NB4 (cell line): ENCODE measurements around the gene PLCH1.
A peak's percentile ranks its signal among the peaks of the same experiment; 100 is the strongest.

ENCODE experiments used
- DNase-seq: peaks from one replicate; pipeline ENCODE4 v3.0.0; 2010; ENCODE audit warnings: low read depth
- H3K4me3 ChIP-seq: one replicate; pipeline ENCODE4 v1.5.1; 2011; ENCODE audit warnings: mild to moderate bottlenecking, low read depth, low read length, moderate library complexity
- MAX ChIP-seq: IDR thresholded peaks from 2 replicates; pipeline ENCODE4 v1.6.1; 2011; ENCODE audit warnings: low read depth, low read length
- MYC ChIP-seq: IDR thresholded peaks from 2 replicates; pipeline ENCODE4 v1.6.1; 2011; ENCODE audit warnings: low read depth, low read length
- POLR2A ChIP-seq: IDR thresholded peaks from 2 replicates; pipeline ENCODE4 v1.6.1; 2011; ENCODE audit warnings: mild to moderate bottlenecking; ENCODE audit not compliant: insufficient read length; ENCODE audit errors: extremely low read depth
- TF ChIP-seq, protein P1 (sequence below): IDR thresholded peaks from one replicate; pipeline ENCODE4 v1.5.1; 2012; ENCODE audit warnings: low read depth, low read length

PLCH1 gene

GRCh38 chr3:155556531-155556930 is 188.3 kb downstream of the PLCH1 start:
- no peak overlapping the region for H3K4me3 ChIP-seq
- TF ChIP-seq, protein P1, sequence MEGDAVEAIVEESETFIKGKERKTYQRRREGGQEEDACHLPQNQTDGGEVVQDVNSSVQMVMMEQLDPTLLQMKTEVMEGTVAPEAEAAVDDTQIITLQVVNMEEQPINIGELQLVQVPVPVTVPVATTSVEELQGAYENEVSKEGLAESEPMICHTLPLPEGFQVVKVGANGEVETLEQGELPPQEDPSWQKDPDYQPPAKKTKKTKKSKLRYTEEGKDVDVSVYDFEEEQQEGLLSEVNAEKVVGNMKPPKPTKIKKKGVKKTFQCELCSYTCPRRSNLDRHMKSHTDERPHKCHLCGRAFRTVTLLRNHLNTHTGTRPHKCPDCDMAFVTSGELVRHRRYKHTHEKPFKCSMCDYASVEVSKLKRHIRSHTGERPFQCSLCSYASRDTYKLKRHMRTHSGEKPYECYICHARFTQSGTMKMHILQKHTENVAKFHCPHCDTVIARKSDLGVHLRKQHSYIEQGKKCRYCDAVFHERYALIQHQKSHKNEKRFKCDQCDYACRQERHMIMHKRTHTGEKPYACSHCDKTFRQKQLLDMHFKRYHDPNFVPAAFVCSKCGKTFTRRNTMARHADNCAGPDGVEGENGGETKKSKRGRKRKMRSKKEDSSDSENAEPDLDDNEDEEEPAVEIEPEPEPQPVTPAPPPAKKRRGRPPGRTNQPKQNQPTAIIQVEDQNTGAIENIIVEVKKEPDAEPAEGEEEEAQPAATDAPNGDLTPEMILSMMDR: no peak
- TF ChIP-seq POLR2A (no peak), MYC (no peak), MAX (no peak)
- no peak for DNase-seq

DNA sequence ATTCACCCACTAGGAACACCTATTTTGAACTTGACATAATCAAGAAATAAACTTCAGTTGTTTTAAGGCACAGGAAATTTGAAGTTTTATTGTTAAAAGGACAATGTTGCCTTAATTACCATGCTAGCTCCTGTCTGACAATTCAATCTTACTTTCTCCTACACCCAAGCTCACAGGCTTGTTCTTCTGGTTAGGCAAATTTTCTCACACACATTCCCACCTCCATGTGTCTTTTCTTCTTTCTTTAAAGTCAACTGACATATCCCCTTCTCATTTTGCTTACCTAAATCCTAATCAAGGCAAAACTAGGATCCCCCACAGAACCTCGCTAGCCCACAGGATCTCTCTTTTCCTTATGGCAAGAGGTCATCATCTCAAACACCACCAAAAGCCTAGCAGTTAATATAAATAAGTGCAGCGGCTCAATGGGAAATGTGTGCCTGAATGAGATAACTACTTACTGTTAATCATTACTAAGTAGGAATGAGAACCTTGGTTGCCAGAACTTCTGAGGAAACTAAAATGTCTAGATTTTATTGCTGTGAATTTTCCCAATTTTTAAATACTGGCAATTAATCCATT is 189.3 kb downstream of the PLCH1 start:
- no peak overlapping the region for H3K4me3 ChIP-seq
- no peak for TF ChIP-seq MAX
- no peak for TF ChIP-seq POLR2A
- TF ChIP-seq MYC: no peak
- TF ChIP-seq, protein P1: no peak
- no peak for DNase-seq

DNA sequence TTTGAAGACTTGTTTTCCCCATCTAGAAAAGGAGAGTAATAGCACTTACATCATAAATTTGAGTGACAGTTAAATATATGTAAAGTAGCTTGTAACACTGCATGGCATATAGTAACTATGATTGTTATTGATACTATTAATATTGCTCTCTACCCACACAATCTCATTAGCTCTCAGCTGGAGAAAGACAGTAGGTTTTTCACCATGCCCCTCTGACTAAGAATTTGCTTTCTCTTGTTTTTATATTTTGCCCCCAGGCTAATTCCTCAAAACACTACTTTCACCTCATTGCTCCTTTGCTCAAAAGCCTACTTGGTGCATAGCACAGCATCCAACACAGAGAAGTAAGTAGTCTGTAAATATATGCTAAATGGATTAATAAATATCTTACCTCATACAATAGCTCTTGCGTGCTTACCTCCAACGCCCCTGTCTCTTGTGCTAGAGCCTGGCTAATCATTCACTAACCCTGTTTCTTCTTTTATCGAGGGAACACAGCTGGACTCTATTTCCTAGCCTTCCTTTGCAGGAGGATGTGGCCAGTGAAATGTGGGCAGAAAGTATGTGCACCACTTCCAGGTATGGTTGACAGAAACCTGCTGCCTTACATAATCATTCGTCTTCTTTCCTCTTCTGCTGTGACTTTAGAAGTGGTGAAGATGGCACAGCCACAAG is 190.0 kb downstream of the PLCH1 start:
- H3K4me3 ChIP-seq: peak overlapping the region; percentile 17
- DNase-seq: peak; percentile 77
- TF ChIP-seq MYC: peak; percentile 62; the same call in 1 of the 2 replicates
- TF ChIP-seq, protein P1: no peak
- peak; percentile 62 for TF ChIP-seq MAX
- TF ChIP-seq POLR2A: peak; percentile 36

- H3K4me3 ChIP-seq: peak overlapping the region; percentile 8
- peak; percentile 63 for TF ChIP-seq POLR2A
- TF ChIP-seq MAX: peak; percentile 33; the same call in 1 of the 2 replicates
- TF ChIP-seq MYC: peak; percentile 73; the same call in 1 of the 2 replicates
- TF ChIP-seq, protein P1: peak; percentile 4
- DNase-seq: peak; percentile 76
These were observed 191.1 kb downstream of the PLCH1 start for GRCh38 chr3:155553780-155554179.

- DNase-seq: no peak
- peak overlapping the region; percentile 8 for H3K4me3 ChIP-seq
- TF ChIP-seq MYC (no peak), MAX (no peak)
- TF ChIP-seq, protein P1: no peak
These were observed 191.5 kb downstream of the PLCH1 start for GRCh38 chr3:155553326-155553725.
